Nephron (organoid): ENCODE data around the gene HLA-DMA.

Source experiments
- H3K27ac Mint-ChIP-seq, 3 experiments: 2 replicates each; pipeline ENCODE4 v1.8.0; 2020; ENCODE audit warnings: mixed read lengths in 3 of 3, mild to moderate bottlenecking in 2 of 3, moderate library complexity in 1 of 3
- H3K27me3 Mint-ChIP-seq: 2 replicates; pipeline ENCODE4 v1.8.0; 2021; ENCODE audit warnings: low read depth, mild to moderate bottlenecking, moderate library complexity, mixed read lengths
- H3K36me3 Mint-ChIP-seq: 2 replicates; pipeline ENCODE4 v1.8.0; 2020; ENCODE audit warnings: low read depth, mixed read lengths
- H3K4me1 Mint-ChIP-seq: 2 replicates; pipeline ENCODE4 v1.8.0; 2020; ENCODE audit warnings: mixed read lengths
- H3K4me3 Mint-ChIP-seq, 3 experiments: 2 replicates each; pipeline ENCODE4 v1.8.0; 2020; ENCODE audit warnings: mild to moderate bottlenecking in 3 of 3, mixed read lengths in 3 of 3, moderate library complexity in 2 of 3
- H3K9me3 Mint-ChIP-seq: 2 replicates; pipeline ENCODE4 v1.8.0; 2020; ENCODE audit warnings: mixed read lengths
- CTCF ChIP-seq, 3 experiments: fragments of 200-600 bp; sonication (generic); IDR thresholded peaks; one replicate each; pipeline ENCODE4 v1.5.0; 2021; ENCODE audit warnings: antibody characterized with exemption in 3 of 3; ENCODE audit not compliant: unreplicated experiment in 3 of 3

The HLA-DMA gene

GRCh38 chr6:32977272-32977952 is 24.5 kb upstream of the HLA-DMA start:
- Mint-ChIP-seq H3K9me3 (no peaks in the 10 kb centered on the region), H3K27ac (no peak overlapping the region), H3K4me3 (peak overlapping the region in 1 of 3 experiments; percentile 36), H3K4me1 (peaks cover 37% of the 10 kb centered on the region), H3K36me3 (peaks cover 100% of the 10 kb centered on the region), H3K27me3 (no peaks in the 10 kb centered on the region)
- TF ChIP-seq CTCF (IDR thresholded peaks at IDR 0.05; ENCODE audit: unreplicated experiment in 3 of 3), result no peak

DNA sequence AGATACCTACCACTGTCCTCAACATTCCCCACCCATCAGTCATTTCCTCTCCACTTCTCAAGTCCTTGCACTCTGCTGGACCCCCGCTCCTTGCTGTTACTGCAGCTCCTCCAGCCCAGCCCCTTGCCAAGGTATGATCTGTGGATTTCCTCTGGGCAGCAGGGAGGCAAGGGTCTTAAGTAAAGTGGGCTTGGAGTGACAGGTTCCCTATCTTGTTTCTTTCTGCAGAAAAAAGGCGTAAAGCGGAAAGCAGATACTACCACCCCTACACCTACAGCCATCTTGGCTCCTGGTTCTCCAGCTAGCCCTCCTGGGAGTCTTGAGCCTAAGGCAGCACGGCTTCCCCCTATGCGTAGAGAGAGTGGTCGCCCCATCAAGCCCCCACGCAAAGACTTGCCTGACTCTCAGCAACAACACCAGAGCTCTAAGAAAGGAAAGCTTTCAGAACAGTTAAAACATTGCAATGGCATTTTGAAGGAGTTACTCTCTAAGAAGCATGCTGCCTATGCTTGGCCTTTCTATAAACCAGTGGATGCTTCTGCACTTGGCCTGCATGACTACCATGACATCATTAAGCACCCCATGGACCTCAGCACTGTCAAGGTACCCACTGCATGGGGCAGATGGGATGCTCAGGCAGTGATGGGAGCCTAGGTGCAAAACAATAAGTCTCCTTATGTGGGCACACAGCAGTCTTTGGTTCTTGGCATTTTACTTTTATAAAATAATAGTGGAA is 23.6 kb upstream of the HLA-DMA start:
- no peak for TF ChIP-seq CTCF (IDR thresholded peaks at IDR 0.05; ENCODE audit: unreplicated experiment in 3 of 3)
- Mint-ChIP-seq H3K4me1 (peaks cover 37% of the 10 kb centered on the region), H3K36me3 (peaks cover 94% of the 10 kb centered on the region), H3K9me3 (no peaks in the 10 kb centered on the region), H3K27ac (peak overlapping the region in 1 of 3 experiments; percentile 56), H3K4me3 (peak overlapping the region; percentile 92 to 98 (median 95)), H3K27me3 (no peaks in the 10 kb centered on the region)

GRCh38 chr6:32975886-32976285 is 23.0 kb upstream of the HLA-DMA start:
- Mint-ChIP-seq H3K4me3 (peak overlapping the region; percentile 92 to 98 (median 95)), H3K36me3 (peaks cover 88% of the 10 kb centered on the region), H3K4me1 (peaks cover 37% of the 10 kb centered on the region), H3K9me3 (no peaks in the 10 kb centered on the region), H3K27ac (peak overlapping the region in 2 of 3 experiments; percentile 38 to 56), H3K27me3 (no peaks in the 10 kb centered on the region)
- no peak for TF ChIP-seq CTCF (IDR thresholded peaks at IDR 0.05; ENCODE audit: unreplicated experiment in 3 of 3)

GRCh38 chr6:32974541-32975308 is 21.8 kb upstream of the HLA-DMA start:
- H3K9me3 Mint-ChIP-seq, result no peaks in the 10 kb centered on the region
- H3K4me1 Mint-ChIP-seq, result peaks cover 37% of the 10 kb centered on the region
- no peaks in the 10 kb centered on the region for H3K27me3 Mint-ChIP-seq
- H3K27ac Mint-ChIP-seq, result peak overlapping the region in 2 of 3 experiments; percentile 19 to 25
- H3K4me3 Mint-ChIP-seq, result peak overlapping the region; percentile 92 to 98 (median 95)
- H3K36me3 Mint-ChIP-seq, result peaks cover 77% of the 10 kb centered on the region
- TF ChIP-seq CTCF (IDR thresholded peaks at IDR 0.05; ENCODE audit: unreplicated experiment in 3 of 3), result no peak

GRCh38 chr6:32974016-32974333 is 21.1 kb upstream of the HLA-DMA start:
- peak overlapping the region; percentile 92 to 98 (median 95) for H3K4me3 Mint-ChIP-seq

More at GRCh38 chr6:32974016-32974333, 21.1 kb upstream of the HLA-DMA start:
- no peaks in the 10 kb centered on the region for H3K27me3 Mint-ChIP-seq
- no peak for TF ChIP-seq CTCF (IDR thresholded peaks at IDR 0.05; ENCODE audit: unreplicated experiment in 3 of 3)
- peak overlapping the region; percentile 73 to 100 (median 100) for H3K27ac Mint-ChIP-seq
- peaks cover 37% of the 10 kb centered on the region for H3K4me1 Mint-ChIP-seq
- peaks cover 69% of the 10 kb centered on the region for H3K36me3 Mint-ChIP-seq
- H3K9me3 Mint-ChIP-seq, result no peaks in the 10 kb centered on the region
